GM23338 (cell line): ENCODE data around the gene MMP15. TPM values are rescaled to one million over a fixed set of nuclear protein-coding genes. Genes with fewer than 3 reads are reported as not detected.
"Not testable (repeated sequence)": the region's sequence is repeated elsewhere in the genome, so short reads cannot be mapped to it uniquely, and the experiment has no call there.

Experiments used
- ATAC-seq: fragments of 200-7000 bp; cut with Tn5 transposase; 3 replicates; pipeline ENCODE4 v1.9.1; 2020
- DNase-seq: peaks from one replicate; pipeline ENCODE4 v3.0.0-alpha.2; 2015; ENCODE audit warnings: low spot score
- H2AFZ ChIP-seq: fragments of 200-600 bp; sonication (generic); 2 replicates; pipeline ENCODE4 v1.8.0; 2016; ENCODE audit warnings: antibody characterized with exemption, mild to moderate bottlenecking, moderate library complexity
- H3F3A ChIP-seq: fragments of 200-600 bp; sonication (generic); replicated peaks from 2 replicates; pipeline ENCODE4 v1.8.0; 2017; ENCODE audit warnings: antibody characterized with exemption, mixed run types, low read depth
- H3K27ac ChIP-seq: fragments of 200-600 bp; sonication (generic); 2 replicates; pipeline ENCODE4 v1.6.1; 2016; ENCODE audit warnings: low read depth
- H3K27me3 ChIP-seq: fragments of 200-600 bp; sonication (generic); 2 replicates; pipeline ENCODE4 v1.8.0; 2016; ENCODE audit warnings: mild to moderate bottlenecking, mixed run types, moderate library complexity; ENCODE audit not compliant: insufficient read depth
- H3K36me3 ChIP-seq: fragments of 200-600 bp; sonication (generic); 2 replicates; pipeline ENCODE4 v1.8.0; 2016; ENCODE audit warnings: mild to moderate bottlenecking; ENCODE audit not compliant: insufficient read depth
- H3K4me1 ChIP-seq: fragments of 200-600 bp; sonication (generic); 2 replicates; pipeline ENCODE4 v1.8.0; 2016; ENCODE audit warnings: mild to moderate bottlenecking, moderate library complexity; ENCODE audit not compliant: insufficient read depth
- H3K4me2 ChIP-seq: fragments of 200-600 bp; sonication (generic); 2 replicates; pipeline ENCODE4 v1.7.1; 2017; ENCODE audit warnings: mixed run types
- H3K4me3 ChIP-seq: fragments of 200-600 bp; sonication (generic); 2 replicates; pipeline ENCODE4 v1.6.1; 2016; ENCODE audit warnings: mixed run types
- H3K79me2 ChIP-seq: fragments of 200-600 bp; sonication (generic); replicated peaks from 2 replicates; pipeline ENCODE4 v1.8.0; 2017; ENCODE audit warnings: mild to moderate bottlenecking; ENCODE audit not compliant: insufficient read depth
- H3K9me2 ChIP-seq: fragments of 200-600 bp; sonication (generic); 2 replicates; pipeline ENCODE4 v1.8.0; 2017; ENCODE audit not compliant: insufficient read depth
- H4K20me1 ChIP-seq: fragments of 200-600 bp; sonication (generic); replicated peaks from 2 replicates; pipeline ENCODE4 v1.8.0; 2017; ENCODE audit warnings: mild to moderate bottlenecking; ENCODE audit not compliant: insufficient read depth
- H3K27ac Mint-ChIP-seq: 2 replicates; pipeline ENCODE4 v1.8.0; 2020; ENCODE audit warnings: inconsistent platforms, mild to moderate bottlenecking, moderate library complexity, mixed read lengths
- H3K27me3 Mint-ChIP-seq: 3 replicates; pipeline ENCODE4 v1.8.0; 2022; ENCODE audit warnings: low read depth, mild to moderate bottlenecking, moderate library complexity, mixed read lengths, inconsistent platforms; ENCODE audit not compliant: insufficient read depth, poor library complexity
- H3K36me3 Mint-ChIP-seq: 3 replicates; pipeline ENCODE4 v1.8.0; 2021; ENCODE audit warnings: low read depth, mild to moderate bottlenecking, inconsistent platforms, moderate library complexity, mixed read lengths
- H3K4me1 Mint-ChIP-seq: 3 replicates; pipeline ENCODE4 v1.8.0; 2020; ENCODE audit warnings: mild to moderate bottlenecking, inconsistent platforms, mixed read lengths
- H3K4me3 Mint-ChIP-seq: 3 replicates; pipeline ENCODE4 v1.8.0; 2021; ENCODE audit warnings: moderate library complexity, mild to moderate bottlenecking, inconsistent platforms, mixed read lengths
- H3K9me3 Mint-ChIP-seq: 3 replicates; pipeline ENCODE4 v1.8.0; 2020; ENCODE audit warnings: moderate library complexity, mild to moderate bottlenecking, inconsistent platforms, mixed read lengths
- CREB1 ChIP-seq: fragments of 250-450 bp; sonication (Bioruptor Pico); IDR thresholded peaks from 2 replicates; pipeline ENCODE4 v1.5.0; 2020; ENCODE audit warnings: low read depth, mild to moderate bottlenecking, moderate library complexity
- ETS1 ChIP-seq: IDR thresholded peaks from 2 replicates; pipeline ENCODE4 v1.6.1; 2016; ENCODE audit warnings: antibody characterized with exemption
- JUNB ChIP-seq: IDR thresholded peaks from one replicate; pipeline ENCODE4 v1.6.1; 2016; ENCODE audit warnings: antibody characterized with exemption; ENCODE audit not compliant: unreplicated experiment
- POLR2AphosphoS5 ChIP-seq: IDR thresholded peaks from 2 replicates; pipeline ENCODE4 v1.6.1; 2016; ENCODE audit warnings: antibody characterized with exemption, low read depth
- STAT1 ChIP-seq: IDR thresholded peaks from one replicate; pipeline ENCODE4 v1.6.1; 2016; ENCODE audit warnings: antibody characterized with exemption; ENCODE audit not compliant: unreplicated experiment
- ZNF114 ChIP-seq: fragments of 250-450 bp; sonication (Bioruptor Pico); IDR thresholded peaks from 2 replicates; pipeline ENCODE4 v1.5.0; 2020; ENCODE audit warnings: mild to moderate bottlenecking, moderate library complexity
- ZNF331 ChIP-seq: fragments of 250-450 bp; sonication (Bioruptor Pico); IDR thresholded peaks from 2 replicates; pipeline ENCODE4 v1.5.0; 2020; ENCODE audit warnings: low read depth, mild to moderate bottlenecking, moderate library complexity
- polyA plus RNA-seq: library from polyadenylated mRNA; unstranded; fragments of >200 nt; fragmentation: Nextera tagmentation; extraction: Ambion mirVana; gene quantifications from 2 replicates; pipeline ENCODE4 v1.2.1, GENCODE V29; 2016
- total RNA-seq: library from RNA; depleted of rRNA; stranded (reverse); fragments of >200 nt; shearing (Covaris generic); gene quantifications from 2 replicates; pipeline ENCODE4 v1.2.3, GENCODE V29; 2014
- TF ChIP-seq, protein P1 (sequence below), 2 experiments: fragments of 200-600 bp in 1 of 2; sonication (generic) in 1 of 2; conservative IDR thresholded peaks; 2 replicates each; pipeline versions ENCODE4 v1.5.1 to v1.6.1; 2016 to 2017; ENCODE audit warnings: antibody characterized with exemption in 2 of 2, low read depth in 2 of 2, mild to moderate bottlenecking in 2 of 2, moderate library complexity in 1 of 2

Gene MMP15
- total and polyA plus RNA-seq, 2 experiments from 2014 or later = 10.9 to 79.1 TPM

DNA sequence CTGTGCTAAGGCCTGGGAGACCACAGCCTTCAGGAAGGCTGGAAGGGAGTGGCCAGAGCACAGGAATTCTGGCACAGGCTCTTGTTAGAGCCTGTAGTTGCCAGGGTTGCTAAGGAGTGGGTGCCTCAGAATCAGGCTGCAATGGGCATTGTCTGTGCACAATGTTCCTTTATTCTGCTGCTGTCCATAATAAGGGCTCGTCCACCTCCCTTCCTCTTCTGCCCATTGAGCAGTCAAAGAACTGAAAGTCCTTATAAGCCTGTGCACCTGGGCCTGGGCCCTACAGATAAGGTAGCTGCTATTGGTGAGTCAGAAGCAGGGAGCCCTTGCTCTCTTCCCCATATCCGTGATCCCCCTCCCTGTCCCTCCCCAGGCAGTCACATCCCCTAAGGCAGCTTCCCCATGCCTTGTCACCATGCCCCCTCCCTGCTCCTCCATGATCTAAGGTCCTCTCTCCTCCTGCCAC, 49.2 kb upstream of the MMP15 start:
- no peak overlapping the region for H3K4me3 Mint-ChIP-seq
- H3K9me3 Mint-ChIP-seq = no peaks in the 10 kb centered on the region
- Histone ChIP-seq H3K27ac (no peak overlapping the region), H3K4me3 (no peak overlapping the region), H4K20me1 (no peaks in the 10 kb centered on the region), H3K36me3 (no peaks in the 10 kb centered on the region), H3K79me2 (no peaks in the 10 kb centered on the region), H3K4me2 (no peak overlapping the region), H3F3A (no peaks in the 10 kb centered on the region), H2AFZ (no peak overlapping the region), H3K4me1 (no peaks in the 10 kb centered on the region), H3K9me2 (no peaks in the 10 kb centered on the region), H3K27me3 (no peaks in the 10 kb centered on the region)
- ATAC-seq (no peak), DNase-seq (no peak)
- H3K4me1 Mint-ChIP-seq = no peaks in the 10 kb centered on the region; the same call in 2 of the 3 replicates
- H3K27me3 Mint-ChIP-seq = peaks cover 5% of the 10 kb centered on the region
- no peak for TF ChIP-seq STAT1
- no peak for TF ChIP-seq ETS1
- no peak for TF ChIP-seq CREB1
- TF ChIP-seq POLR2AphosphoS5 = no peak
- no peak for TF ChIP-seq ZNF114 (CRISPR knock-in tag)
- no peak for TF ChIP-seq ZNF331 (CRISPR knock-in tag)
- H3K27ac Mint-ChIP-seq = no peak overlapping the region
- no peaks in the 10 kb centered on the region for H3K36me3 Mint-ChIP-seq

GRCh38 chr16:57977418-57978069, 48.0 kb upstream of the MMP15 start:
- no peak overlapping the region for H3K27ac ChIP-seq
- TF ChIP-seq, protein P1, sequence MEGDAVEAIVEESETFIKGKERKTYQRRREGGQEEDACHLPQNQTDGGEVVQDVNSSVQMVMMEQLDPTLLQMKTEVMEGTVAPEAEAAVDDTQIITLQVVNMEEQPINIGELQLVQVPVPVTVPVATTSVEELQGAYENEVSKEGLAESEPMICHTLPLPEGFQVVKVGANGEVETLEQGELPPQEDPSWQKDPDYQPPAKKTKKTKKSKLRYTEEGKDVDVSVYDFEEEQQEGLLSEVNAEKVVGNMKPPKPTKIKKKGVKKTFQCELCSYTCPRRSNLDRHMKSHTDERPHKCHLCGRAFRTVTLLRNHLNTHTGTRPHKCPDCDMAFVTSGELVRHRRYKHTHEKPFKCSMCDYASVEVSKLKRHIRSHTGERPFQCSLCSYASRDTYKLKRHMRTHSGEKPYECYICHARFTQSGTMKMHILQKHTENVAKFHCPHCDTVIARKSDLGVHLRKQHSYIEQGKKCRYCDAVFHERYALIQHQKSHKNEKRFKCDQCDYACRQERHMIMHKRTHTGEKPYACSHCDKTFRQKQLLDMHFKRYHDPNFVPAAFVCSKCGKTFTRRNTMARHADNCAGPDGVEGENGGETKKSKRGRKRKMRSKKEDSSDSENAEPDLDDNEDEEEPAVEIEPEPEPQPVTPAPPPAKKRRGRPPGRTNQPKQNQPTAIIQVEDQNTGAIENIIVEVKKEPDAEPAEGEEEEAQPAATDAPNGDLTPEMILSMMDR (conservative IDR thresholded peaks at IDR 0.05; ENCODE audit: low read depth in 2 of 2) = peak; percentile 14 to 80; a peak in 3 of 4 replicates
- no peak for TF ChIP-seq JUNB
- no peak overlapping the region for H2AFZ ChIP-seq
- H3K4me1 ChIP-seq = no peaks in the 10 kb centered on the region
- no peaks in the 10 kb centered on the region for H3K79me2 ChIP-seq
- Mint-ChIP-seq H3K4me1 (peaks cover 4% of the 10 kb centered on the region; the same call in 1 of the 3 replicates), H3K36me3 (no peaks in the 10 kb centered on the region), H3K9me3 (no peaks in the 10 kb centered on the region), H3K27ac (no peak overlapping the region), H3K27me3 (peaks cover 3% of the 10 kb centered on the region), H3K4me3 (no peak overlapping the region)
- H3K36me3 ChIP-seq = no peaks in the 10 kb centered on the region
- H3K27me3 ChIP-seq = no peaks in the 10 kb centered on the region
- ATAC-seq (peak; percentile 86), DNase-seq (peak; percentile 54)
- H3K9me2 ChIP-seq = no peaks in the 10 kb centered on the region
- no peak overlapping the region for H3K4me2 ChIP-seq
- no peaks in the 10 kb centered on the region for H4K20me1 ChIP-seq
- H3K4me3 ChIP-seq = no peak overlapping the region
- H3F3A ChIP-seq = no peaks in the 10 kb centered on the region

DNA sequence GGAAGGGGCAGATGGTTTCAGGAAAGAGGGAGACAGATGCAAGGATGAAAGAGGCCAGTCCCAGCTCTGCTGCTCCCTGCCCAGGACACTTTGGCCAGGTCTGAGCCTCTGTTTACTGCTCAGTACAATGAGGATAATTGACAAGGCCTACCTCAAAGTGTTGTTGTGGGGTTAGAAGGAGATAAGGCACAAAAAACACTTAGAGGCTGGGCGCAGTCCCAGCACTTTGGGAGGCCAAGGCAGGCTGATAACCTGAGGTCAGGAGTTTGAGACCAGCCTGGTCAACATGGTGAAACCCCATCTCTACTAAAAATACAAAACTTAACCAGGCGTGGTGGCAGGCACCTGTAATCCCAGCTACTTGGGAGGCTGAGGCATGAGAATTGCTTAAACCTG, 47.5 kb upstream of the MMP15 start:
- not testable (repeated sequence) for H3K36me3 ChIP-seq, H3K79me2 ChIP-seq, ATAC-seq, H3F3A ChIP-seq, H3K4me2 ChIP-seq, H3K4me1 Mint-ChIP-seq, H3K36me3 Mint-ChIP-seq, H3K9me2 ChIP-seq, H3K27ac ChIP-seq, H3K4me1 ChIP-seq, H4K20me1 ChIP-seq, DNase-seq, H2AFZ ChIP-seq, H3K27me3 Mint-ChIP-seq, H3K27ac Mint-ChIP-seq, H3K4me3 ChIP-seq, H3K9me3 Mint-ChIP-seq, H3K27me3 ChIP-seq, H3K4me3 Mint-ChIP-seq
